ENCODE measurements around the gene GRIN1.

DNA sequence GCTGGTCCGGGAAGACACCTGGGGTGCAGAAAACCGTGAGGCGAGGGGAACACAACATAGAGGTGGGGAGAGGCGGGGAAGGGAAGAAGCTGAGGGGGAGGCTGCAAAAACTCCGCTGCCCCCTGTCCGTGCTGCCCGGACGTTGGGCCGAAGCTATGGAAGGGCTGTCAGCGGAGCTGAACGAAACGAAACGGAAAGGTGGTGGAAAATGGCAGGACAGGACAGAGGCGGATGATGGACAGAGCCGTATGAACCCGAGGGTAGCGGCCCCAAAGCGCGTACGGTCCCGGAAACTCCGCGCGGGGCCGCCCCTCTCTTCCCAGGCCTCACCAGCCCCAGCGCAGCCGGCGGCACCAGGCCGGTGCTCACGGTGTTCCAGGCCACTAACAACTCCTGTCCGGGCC lies 49.1 kb downstream of the GRIN1 start:
- TF ChIP-seq CTCF (IDR thresholded peaks at IDR 0.05), result no peak
- no peak for TF ChIP-seq EP300 (IDR thresholded peaks at IDR 0.05)

All from esophagus muscularis mucosa (tissue), 3 donors.